GM21447 (cell line): Measurements from ENCODE around the gene EVI5L.

Experiments used
- ATAC-seq: cut with Tn5 transposase; IDR thresholded peaks from one replicate; pipeline ENCODE4 v1.9.1; 2021; ENCODE audit not compliant: unreplicated experiment

Gene EVI5L

GRCh38 chr19:7894612-7895309, 64.7 kb downstream of the EVI5L start:
- ATAC-seq = no peak

- ATAC-seq = no peak
Observed at GRCh38 chr19:7895565-7895964, 65.5 kb downstream of the EVI5L start.

- no peak for ATAC-seq
Observed at GRCh38 chr19:7897292-7897691, 67.3 kb downstream of the EVI5L start.

- ATAC-seq = no peak
Observed at GRCh38 chr19:7898967-7899366, 68.9 kb downstream of the EVI5L start.

GRCh38 chr19:7899751-7900378, 69.8 kb downstream of the EVI5L start:
- ATAC-seq = no peak

- ATAC-seq = no peak
Observed at GRCh38 chr19:7900401-7900870, 70.4 kb downstream of the EVI5L start.

- ATAC-seq = no peak
Observed at GRCh38 chr19:7900931-7901330, 70.9 kb downstream of the EVI5L start.

GRCh38 chr19:7901337-7901736, 71.3 kb downstream of the EVI5L start:
- ATAC-seq = no peak

- ATAC-seq = no peak
Observed at GRCh38 chr19:7902796-7903243, 72.8 kb downstream of the EVI5L start.

- ATAC-seq = peak; percentile 74
Observed at GRCh38 chr19:7903244-7904073, 73.4 kb downstream of the EVI5L start, which contains the start of gene MAP2K7. Gene MAP2K7, plus strand, starts transcription at chr19:7903877. Its CDS starts 68 bp downstream, at chr19:7903945.

- peak; percentile 33 for ATAC-seq
Observed at GRCh38 chr19:7904074-7905020, 74.3 kb downstream of the EVI5L start.

GRCh38 chr19:7905268-7905667, 75.2 kb downstream of the EVI5L start:
- ATAC-seq = no peak

GRCh38 chr19:7905859-7906258, 75.8 kb downstream of the EVI5L start:
- no peak for ATAC-seq

- no peak for ATAC-seq
Observed at GRCh38 chr19:7907122-7907521, 77.1 kb downstream of the EVI5L start.

- ATAC-seq = no peak
Observed at GRCh38 chr19:7907544-7907943, 77.5 kb downstream of the EVI5L start.

- no peak for ATAC-seq
Observed at GRCh38 chr19:7908078-7908699, 78.2 kb downstream of the EVI5L start.

- no peak for ATAC-seq
Observed at GRCh38 chr19:7908742-7909461, 78.9 kb downstream of the EVI5L start.

- no peak for ATAC-seq
Observed at GRCh38 chr19:7909471-7910067, 79.6 kb downstream of the EVI5L start.
